HepG2 (cell line): ENCODE measurements around the gene BOLA3. TPM values are rescaled to one million over a fixed set of nuclear protein-coding genes. Genes with fewer than 3 reads are reported as not detected.
A peak's percentile ranks its signal among the peaks of the same experiment; 100 is the strongest.

Experiments
- FOSL2 ChIP-seq: sonication (generic); formaldehyde crosslinking; IDR thresholded peaks from 2 replicates; pipeline ENCODE4 v1.4.0; 2020; ENCODE audit warnings: missing genetic modification reagents
- KLF15 ChIP-seq: sonication (generic); formaldehyde crosslinking; IDR thresholded peaks from 2 replicates; pipeline ENCODE4 v1.8.1; 2023; ENCODE audit warnings: borderline replicate concordance, mild to moderate bottlenecking, inconsistent platforms, missing genetic modification reagents, mixed read lengths
- MED1 ChIP-seq: sonication (generic); formaldehyde crosslinking; IDR thresholded peaks from 2 replicates; pipeline ENCODE4 v1.4.0; 2020; ENCODE audit warnings: missing genetic modification reagents
- MEIS1 ChIP-seq: sonication (generic); formaldehyde crosslinking; IDR thresholded peaks from 2 replicates; pipeline ENCODE4 v1.9.0; 2021; ENCODE audit warnings: mild to moderate bottlenecking, missing genetic modification reagents, moderate library complexity, borderline replicate concordance
- SCMH1 ChIP-seq: sonication (generic); formaldehyde crosslinking; IDR thresholded peaks from 2 replicates; pipeline ENCODE4 v1.9.0; 2021; ENCODE audit warnings: missing genetic modification reagents, mild to moderate bottlenecking, borderline replicate concordance
- SOX13 ChIP-seq, 3 experiments: fragments of 450-650 bp in 1 of 3; sonication (generic) in 1 of 3; formaldehyde crosslinking in 1 of 3; IDR thresholded peaks in 2 of 3; conservative IDR thresholded peaks in 1 of 3; 2 replicates each; pipeline versions ENCODE4 v1.5.0 to v1.6.1; 2016 to 2020; ENCODE audit warnings: antibody characterized with exemption in 1 of 3, mild to moderate bottlenecking in 1 of 3, missing compliant biosample characterization in 1 of 3, missing genetic modification reagents in 1 of 3, moderate library complexity in 1 of 3
- SOX5 ChIP-seq: IDR thresholded peaks from 2 replicates; pipeline ENCODE4 v1.6.1; 2016; ENCODE audit warnings: borderline replicate concordance
- SOX6 ChIP-seq, 2 experiments: fragments of 450-650 bp in 1 of 2; sonication (generic) in 1 of 2; formaldehyde crosslinking in 1 of 2; IDR thresholded peaks; 2 replicates each; pipeline versions ENCODE4 v1.4.0 to v1.6.1; 2017 to 2020; ENCODE audit warnings: antibody characterized with exemption in 1 of 2, mild to moderate bottlenecking in 1 of 2, missing genetic modification reagents in 1 of 2
- SRSF1 ChIP-seq: fragments of 200-400 bp; formaldehyde crosslinking; optimal IDR thresholded peaks from 2 replicates; pipeline ENCODE3; 2017; ENCODE audit warnings: mild to moderate bottlenecking, low read depth, low read length, moderate library complexity
- TBX2 ChIP-seq: sonication (generic); formaldehyde crosslinking; IDR thresholded peaks from 2 replicates; pipeline ENCODE4 v1.5.0; 2020; ENCODE audit warnings: missing genetic modification reagents, mild to moderate bottlenecking, borderline replicate concordance
- TCF12 ChIP-seq, 2 experiments: fragments of 450-650 bp in 1 of 2; sonication (generic) in 1 of 2; formaldehyde crosslinking in 1 of 2; IDR thresholded peaks; 2 replicates each; pipeline versions ENCODE4 v1.6.1 to v1.8.0; 2017 to 2022; ENCODE audit warnings: antibody characterized with exemption in 1 of 2, mild to moderate bottlenecking in 1 of 2, missing genetic modification reagents in 1 of 2, moderate library complexity in 1 of 2
- XRCC5 ChIP-seq: fragments of 200-400 bp; formaldehyde crosslinking; optimal IDR thresholded peaks from 2 replicates; pipeline ENCODE3; 2017; ENCODE audit warnings: mild to moderate bottlenecking, low read length
- ZNF180 ChIP-seq: sonication (generic); formaldehyde crosslinking; IDR thresholded peaks from 2 replicates; pipeline ENCODE4 v1.4.0; 2020; ENCODE audit warnings: low read depth, missing genetic modification reagents, borderline replicate concordance
- ZNF224 ChIP-seq: sonication (generic); formaldehyde crosslinking; IDR thresholded peaks from 2 replicates; pipeline ENCODE4 v1.5.0; 2020; ENCODE audit warnings: mild to moderate bottlenecking, missing genetic modification reagents
- ZNF629 ChIP-seq: sonication (generic); formaldehyde crosslinking; conservative IDR thresholded peaks from 2 replicates; pipeline ENCODE4 v1.5.0; 2020; ENCODE audit warnings: missing genetic modification reagents
- ZNF879 ChIP-seq: sonication (generic); formaldehyde crosslinking; IDR thresholded peaks from 2 replicates; pipeline ENCODE4 v1.8.1; 2023; ENCODE audit warnings: missing genetic modification reagents
- polyA plus RNA-seq, 8 experiments: library from polyadenylated mRNA; depleted of rRNA in 3 of 8; stranded (reverse) in 7 of 8; unstranded in 1 of 8; fragments of >200 nt; fragmentation: Illumina TruSeq in 4 of 8; extraction: Trizol in 4 of 8; gene quantifications; 2 replicates each; pipeline versions ENCODE4 v1.2.1 to v1.2.3, GENCODE V29; 2011 to 2016; ENCODE audit warnings: low read depth in 4 of 8, missing spikeins in 1 of 8, mixed read lengths in 1 of 8; ENCODE audit not compliant: insufficient read depth in 1 of 8
- total RNA-seq, 5 experiments: library from RNA; depleted of rRNA; stranded (reverse); fragments of >200 nt; fragmentation: Illumina TruSeq; extraction: Trizol; gene quantifications; 2 replicates each; pipeline ENCODE4 v1.2.3, GENCODE V29; 2016; ENCODE audit warnings: low read depth in 1 of 5
- TF ChIP-seq, protein P1 (sequence below): sonication (generic); formaldehyde crosslinking; IDR thresholded peaks from 2 replicates; pipeline ENCODE4 v1.5.1; 2020; ENCODE audit warnings: mild to moderate bottlenecking, moderate library complexity, missing genetic modification reagents

BOLA3 gene
- total and polyA plus RNA-seq, 2 of the 13 experiments (the other 11 are each of a cell fraction or from before 2014, with no cell fraction given), result 89.7 to 170 TPM

DNA sequence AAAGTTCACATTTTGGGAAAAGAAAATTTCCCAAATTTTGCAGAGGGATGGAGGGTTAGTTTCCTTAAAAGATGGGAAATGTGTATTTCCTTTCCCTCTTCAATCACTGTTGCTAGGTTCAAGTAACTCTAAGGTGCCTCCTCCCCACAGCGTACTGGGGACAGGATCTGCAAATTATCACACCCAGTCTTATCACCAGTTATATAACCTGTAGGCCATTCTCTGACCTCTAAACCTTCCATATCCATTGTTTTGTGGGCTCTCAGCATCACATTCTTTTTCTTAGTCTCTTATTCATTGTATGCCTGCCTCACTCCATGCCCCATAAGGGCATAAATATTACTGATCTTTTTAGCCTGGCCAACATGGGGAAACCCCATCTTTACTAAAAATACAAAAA lies 47.1 kb upstream of the BOLA3 start (continued):
- TF ChIP-seq ZNF879, result no peak
- TF ChIP-seq SOX6 (IDR thresholded peaks at IDR 0.05), result no peak
- peak; percentile 51; the same call in 1 of the 2 replicates for TF ChIP-seq SOX6 (CRISPR knock-in tag; IDR thresholded peaks at IDR 0.05)
- TF ChIP-seq SOX13 (IDR thresholded peaks at IDR 0.05), result no peak
- peak in 1 of 2 experiments; percentile 74; a peak in 2 of 4 replicates for TF ChIP-seq SOX13 (CRISPR knock-in tag; conservative IDR thresholded peaks at IDR 0.05 in 1 of 2, IDR thresholded peaks at IDR 0.05 in 1 of 2)
- TF ChIP-seq, protein P1, sequence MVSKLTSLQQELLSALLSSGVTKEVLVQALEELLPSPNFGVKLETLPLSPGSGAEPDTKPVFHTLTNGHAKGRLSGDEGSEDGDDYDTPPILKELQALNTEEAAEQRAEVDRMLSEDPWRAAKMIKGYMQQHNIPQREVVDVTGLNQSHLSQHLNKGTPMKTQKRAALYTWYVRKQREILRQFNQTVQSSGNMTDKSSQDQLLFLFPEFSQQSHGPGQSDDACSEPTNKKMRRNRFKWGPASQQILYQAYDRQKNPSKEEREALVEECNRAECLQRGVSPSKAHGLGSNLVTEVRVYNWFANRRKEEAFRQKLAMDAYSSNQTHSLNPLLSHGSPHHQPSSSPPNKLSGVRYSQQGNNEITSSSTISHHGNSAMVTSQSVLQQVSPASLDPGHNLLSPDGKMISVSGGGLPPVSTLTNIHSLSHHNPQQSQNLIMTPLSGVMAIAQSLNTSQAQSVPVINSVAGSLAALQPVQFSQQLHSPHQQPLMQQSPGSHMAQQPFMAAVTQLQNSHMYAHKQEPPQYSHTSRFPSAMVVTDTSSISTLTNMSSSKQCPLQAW (CRISPR knock-in tag), result no peak
- TF ChIP-seq FOSL2, result no peak
- peak; percentile 60; the same call in 1 of the 2 replicates for TF ChIP-seq SOX5 (CRISPR knock-in tag)
- TF ChIP-seq ZNF224 (CRISPR knock-in tag), result no peak
- no peak for TF ChIP-seq KLF15 (CRISPR knock-in tag)
- no peak for TF ChIP-seq MEIS1 (CRISPR knock-in tag)
- no peak for TF ChIP-seq MED1 (CRISPR knock-in tag)
- no peak for TF ChIP-seq SCMH1 (CRISPR knock-in tag)
- TF ChIP-seq XRCC5, result no peak
- no peak for TF ChIP-seq TCF12 (IDR thresholded peaks at IDR 0.05)
- no peak for TF ChIP-seq TCF12 (CRISPR knock-in tag; IDR thresholded peaks at IDR 0.05)
- TF ChIP-seq ZNF629 (CRISPR knock-in tag), result no peak
- 0 out of 2 replicates have a peak, but pooled peaks have one; percentile 19 for TF ChIP-seq TBX2 (CRISPR knock-in tag)
- TF ChIP-seq SRSF1, result no peak
- no peak for TF ChIP-seq ZNF180
